C4-2B (cell line): ENCODE data around the gene ATP8B1.

Experiments used
- CTCF ChIP-seq: fragments of 450-650 bp; conservative IDR thresholded peaks from 2 replicates; pipeline ENCODE4 v1.5.1; 2017; ENCODE audit warnings: mild to moderate bottlenecking
- ZFX ChIP-seq: fragments of 450-650 bp; IDR thresholded peaks from 2 replicates; pipeline ENCODE4 v1.6.1; 2017

DNA sequence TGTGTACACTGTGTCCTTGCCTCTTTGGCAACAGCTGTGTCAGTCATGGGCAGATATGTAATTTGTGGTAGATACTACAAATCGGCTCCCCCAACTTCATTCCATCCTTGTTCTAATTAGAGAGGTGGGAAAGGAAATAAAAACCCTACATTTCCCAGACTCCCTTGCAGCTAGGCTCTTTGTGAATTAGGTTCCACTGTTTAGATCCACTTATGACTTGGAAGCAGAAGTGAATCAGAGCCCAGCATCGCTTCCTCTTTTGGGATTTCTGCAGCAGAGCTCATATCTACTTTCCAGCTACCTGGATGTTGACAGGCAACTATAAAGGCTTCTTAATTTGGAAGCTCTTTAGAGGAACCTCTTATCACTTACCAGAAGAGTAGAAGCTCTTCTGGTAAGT is 147.4 kb downstream of the ATP8B1 start:
- TF ChIP-seq CTCF (no peak), ZFX (no peak)
